ENCODE results near the gene GFPT2. TPM values are rescaled to one million over a fixed set of nuclear protein-coding genes. Genes with fewer than 3 reads are reported as not detected.

The GFPT2 gene
- total and polyA plus RNA-seq, 2 of the 4 experiments (the other 2 are of a cell fraction) = 20.3 to 20.8 TPM

GRCh38 chr5:180346358-180346757 is 6.8 kb downstream of the GFPT2 start:
- ChIA-PET POLR2A (ENCODE audit: unreplicated experiment) (no interaction called here), CTCF (no interaction called here)
- H3K18ac ChIP-seq (ENCODE audit: low read depth, low read length) = no peak overlapping the region
- no peak overlapping the region for H3K9ac ChIP-seq (ENCODE audit: low read depth, low read length)
- no peak overlapping the region for H2BK20ac ChIP-seq (ENCODE audit: low read depth, low read length)
- WGBS, 2 experiments (ENCODE audit: extremely low coverage in 2 of 2, insufficient read length in 1 of 2) = 95% methylated on average over 8 of the region's 14 CpGs; no CpG with 5 or more reads in 1 of the 2 experiments
- H3K9me1 ChIP-seq (ENCODE audit: insufficient read depth, low read length) = peaks cover 4% of the 10 kb centered on the region; the same call in 1 of the 2 replicates
- no peak overlapping the region for H4K91ac ChIP-seq (ENCODE audit: insufficient read depth, low read depth, low read length)
- intact Hi-C loops (cut with micrococcal nuclease) = no loop called here
- no peak overlapping the region for H3K4me2 ChIP-seq (ENCODE audit: low read depth, low read length)
- no peak overlapping the region for H2BK5ac ChIP-seq (ENCODE audit: low read depth, low read length, poor library complexity, severe bottlenecking)
- no peak overlapping the region for H2BK120ac ChIP-seq (ENCODE audit: low read depth, low read length)
- H3K23ac ChIP-seq (ENCODE audit: low read depth, low read length) = no peak overlapping the region
- H3K4me1 ChIP-seq (ENCODE audit: control insufficient read depth, insufficient read depth, low read length) = peaks cover 7% of the 10 kb centered on the region; the same call in 1 of the 2 replicates
- H3K9me3 ChIP-seq (ENCODE audit: control insufficient read depth, insufficient read depth, low read length) = no peaks in the 10 kb centered on the region
- dilution Hi-C loops (cut with HindIII; ENCODE audit: low sequenced_read_pairs, unreplicated experiment) = no loop called here
- H2BK15ac ChIP-seq (ENCODE audit: low read depth, low read length) = no peak overlapping the region
- no peak overlapping the region for H2AK9ac ChIP-seq (replicated peaks; ENCODE audit: low read depth, low read length, poor library complexity)
- no peak overlapping the region for H2AK5ac ChIP-seq (ENCODE audit: low read depth, low read length)
- H3K4me3 ChIP-seq (ENCODE audit: insufficient read depth, low read depth, low read length) = no peak overlapping the region
- no peak for DNase-seq
- no peak overlapping the region for H4K5ac ChIP-seq (ENCODE audit: low read depth, low read length)
- no peak overlapping the region for H3K14ac ChIP-seq (replicated peaks; ENCODE audit: low read depth, low read length)
- H3K4ac ChIP-seq (ENCODE audit: low read depth, low read length) = no peak overlapping the region
- BruUV-seq (replicated peaks) = no TSS peak
- no peaks in the 10 kb centered on the region for H3K36me3 ChIP-seq (ENCODE audit: control insufficient read depth, insufficient read depth, low read length)
- H4K8ac ChIP-seq (ENCODE audit: low read depth in 2 of 2, low read length in 2 of 2) = no peak overlapping the region
- H3K27ac ChIP-seq (ENCODE audit: insufficient read depth, low read length) = no peak overlapping the region
- peaks cover 0 to 15% of the 10 kb centered on the region in 2 experiments; a peak in 3 of 4 replicates for H3K79me1 ChIP-seq (ENCODE audit: low read depth in 1 of 2, low read length in 2 of 2)
- no peak for ATAC-seq (ENCODE audit: low read depth)
- H3K56ac ChIP-seq (ENCODE audit: extremely low read depth, insufficient read depth, low read length) = no peak overlapping the region
- H4K20me1 ChIP-seq (ENCODE audit: insufficient read depth, low read length) = peaks cover 7% of the 10 kb centered on the region; the same call in 1 of the 2 replicates
- H2AFZ ChIP-seq (replicated peaks; ENCODE audit: low read length, poor library complexity) = no peak overlapping the region
- H3K27me3 ChIP-seq (ENCODE audit: control insufficient read depth, insufficient read depth, low read length) = no peaks in the 10 kb centered on the region
- no peak for TF ChIP-seq CHD1 (IDR thresholded peaks at IDR 0.05; ENCODE audit: low read depth, low read length)
- no peak for TF ChIP-seq USF2 (IDR thresholded peaks at IDR 0.05; ENCODE audit: low read depth, low read length)
- TF ChIP-seq SMC3 (IDR thresholded peaks at IDR 0.05; ENCODE audit: low read depth, low read length) = no peak
- TF ChIP-seq MAFK (IDR thresholded peaks at IDR 0.05; ENCODE audit: low read depth, low read length) = no peak
- no peak for TF ChIP-seq RFX5 (IDR thresholded peaks at IDR 0.05; ENCODE audit: low read depth, low read length)
- no peak for TF ChIP-seq POLR2A (IDR thresholded peaks at IDR 0.05; ENCODE audit: low read depth, low read length)
- no peak for TF ChIP-seq ELK1 (IDR thresholded peaks at IDR 0.05; ENCODE audit: borderline replicate concordance, low read depth, low read length)
- TF ChIP-seq CTCF (conservative IDR thresholded peaks at IDR 0.05; ENCODE audit: low read depth, low read length) = no peak
- no peak for TF ChIP-seq RCOR1 (IDR thresholded peaks at IDR 0.05; ENCODE audit: insufficient replicate concordance, low read length)
- in situ Hi-C loops (cut with MboI; ENCODE audit: low sequenced_read_pairs) = no loop called here

Measured in IMR-90 (cell line).